Breast epithelium (tissue), 3 donors: Measurements from ENCODE around the gene RHOT1.

ENCODE experiments used
- CTCF ChIP-seq, 3 donors: fragments of 450-650 bp; IDR thresholded peaks; one replicate each; pipeline ENCODE4 v1.5.1; 2016 to 2017; ENCODE audit warnings: antibody characterized with exemption in 3 of 3, mild to moderate bottlenecking in 3 of 3, moderate library complexity in 3 of 3
- POLR2A ChIP-seq: fragments of 450-650 bp; IDR thresholded peaks from one replicate; pipeline ENCODE4 v1.6.1; 2016; ENCODE audit warnings: antibody characterized with exemption, mild to moderate bottlenecking, moderate library complexity

- TF ChIP-seq CTCF (IDR thresholded peaks at IDR 0.05) (no peak), POLR2A (no peak)
Observed at GRCh38 chr17:32141258-32141657, 1.0 kb upstream of the RHOT1 start.
